ENCODE measurements around the gene PTGDS. TPM values are rescaled to one million over a fixed set of nuclear protein-coding genes. Genes with fewer than 3 reads are reported as not detected.

Gene PTGDS
- total RNA-seq, 1 experiment from 2014 or later, result not detected

GRCh38 chr9:136980669-136981478, 3.6 kb downstream of the PTGDS start:
- H3K4me3 ChIP-seq (ENCODE audit: low read depth, low read length), result no peak overlapping the region
- TF ChIP-seq CTCF (IDR thresholded peaks at IDR 0.05; ENCODE audit: insufficient read depth in 1 of 2, low read depth in 1 of 2, low read length in 1 of 2, severe bottlenecking in 1 of 2, unreplicated experiment in 1 of 2), result no peak
- H3K4me1 ChIP-seq, result no peaks in the 10 kb centered on the region
- H3K4me1 Mint-ChIP-seq (ENCODE audit: low read depth, unreplicated experiment), result no peaks in the 10 kb centered on the region
- no peak overlapping the region for H3K4me3 Mint-ChIP-seq (ENCODE audit: unreplicated experiment)
- H3K36me3 Mint-ChIP-seq (ENCODE audit: insufficient read depth, unreplicated experiment), result no peaks in the 10 kb centered on the region
- H3K9me3 ChIP-seq, result no peaks in the 10 kb centered on the region
- DNase-seq, result no peak
- no peaks in the 10 kb centered on the region for H3K9me3 Mint-ChIP-seq (ENCODE audit: unreplicated experiment)
- H3K27me3 Mint-ChIP-seq (ENCODE audit: insufficient read depth, unreplicated experiment), result no peaks in the 10 kb centered on the region
- intact Hi-C loops (cut with micrococcal nuclease; ENCODE audit: unreplicated experiment), result no loop called here
- H3K36me3 ChIP-seq (ENCODE audit: control insufficient read depth, insufficient read depth, low read length), result no peaks in the 10 kb centered on the region
- no peak overlapping the region for H3K27ac Mint-ChIP-seq (ENCODE audit: unreplicated experiment)
- ChIA-PET POLR2A (no interaction called here), CTCF (interaction anchor here (0.6 kb wide), 1 partner anchor 600 kb away, joined by 3 read pairs; no protein-coding TSS in a partner anchor)
- H3K27me3 ChIP-seq (replicated peaks; ENCODE audit: control insufficient read depth, insufficient read depth, low read length), result no peaks in the 10 kb centered on the region
- no TSS peak for BruUV-seq (replicated peaks)

GRCh38 chr9:136981588-136982231, 4.4 kb downstream of the PTGDS start:
- no TSS peak for BruUV-seq (replicated peaks)
- no peaks in the 10 kb centered on the region for H3K27me3 Mint-ChIP-seq (ENCODE audit: insufficient read depth, unreplicated experiment)
- CTCF ChIA-PET, result interaction anchor here (0.6 kb wide), 1 partner anchor 601 kb away, joined by 3 read pairs; no protein-coding TSS in a partner anchor
- H3K4me1 ChIP-seq, result no peaks in the 10 kb centered on the region
- intact Hi-C loops (cut with micrococcal nuclease; ENCODE audit: unreplicated experiment), result no loop called here
- H3K36me3 Mint-ChIP-seq (ENCODE audit: insufficient read depth, unreplicated experiment), result no peaks in the 10 kb centered on the region
- H3K4me1 Mint-ChIP-seq (ENCODE audit: low read depth, unreplicated experiment), result no peaks in the 10 kb centered on the region
- no peaks in the 10 kb centered on the region for H3K9me3 Mint-ChIP-seq (ENCODE audit: unreplicated experiment)
- DNase-seq, result no peak
- POLR2A ChIA-PET, result no interaction called here
- H3K9me3 ChIP-seq, result no peaks in the 10 kb centered on the region
- H3K4me3 Mint-ChIP-seq (ENCODE audit: unreplicated experiment), result no peak overlapping the region
- H3K4me3 ChIP-seq (ENCODE audit: low read depth, low read length), result no peak overlapping the region
- H3K27ac Mint-ChIP-seq (ENCODE audit: unreplicated experiment), result no peak overlapping the region
- no peaks in the 10 kb centered on the region for H3K36me3 ChIP-seq (ENCODE audit: control insufficient read depth, insufficient read depth, low read length)
- no peaks in the 10 kb centered on the region for H3K27me3 ChIP-seq (replicated peaks; ENCODE audit: control insufficient read depth, insufficient read depth, low read length)
- TF ChIP-seq CTCF (IDR thresholded peaks at IDR 0.05; ENCODE audit: insufficient read depth in 1 of 2, low read depth in 1 of 2, low read length in 1 of 2, severe bottlenecking in 1 of 2, unreplicated experiment in 1 of 2), result no peak

- Mint-ChIP-seq H3K4me1 (ENCODE audit: low read depth, unreplicated experiment) (no peaks in the 10 kb centered on the region), H3K27ac (ENCODE audit: unreplicated experiment) (no peak within 1 kb of the TSS), H3K36me3 (ENCODE audit: insufficient read depth, unreplicated experiment) (no peaks in the 10 kb centered on the region), H3K4me3 (ENCODE audit: unreplicated experiment) (no peak within 1 kb of the TSS), H3K9me3 (ENCODE audit: unreplicated experiment) (no peaks in the 10 kb centered on the region), H3K27me3 (ENCODE audit: insufficient read depth, unreplicated experiment) (no peaks in the 10 kb centered on the region)
- ChIA-PET POLR2A (no interaction called here), CTCF (no interaction called here)
- no peak within 1 kb of the TSS for H3K4me3 ChIP-seq (ENCODE audit: low read depth, low read length)
- no peaks in the 10 kb centered on the region for H3K4me1 ChIP-seq
- H3K9me3 ChIP-seq, result no peaks in the 10 kb centered on the region
- H3K27me3 ChIP-seq (replicated peaks; ENCODE audit: control insufficient read depth, insufficient read depth, low read length), result no peaks in the 10 kb centered on the region
- no TSS peak for BruUV-seq (replicated peaks)
- no peak for DNase-seq
- H3K36me3 ChIP-seq (ENCODE audit: control insufficient read depth, insufficient read depth, low read length), result no peaks in the 10 kb centered on the region
- TF ChIP-seq CTCF (IDR thresholded peaks at IDR 0.05; ENCODE audit: insufficient read depth in 1 of 2, low read depth in 1 of 2, low read length in 1 of 2, severe bottlenecking in 1 of 2, unreplicated experiment in 1 of 2), result no peak
- intact Hi-C loops (cut with micrococcal nuclease; ENCODE audit: unreplicated experiment), result no loop called here
These were observed 5.1 kb downstream of the PTGDS start, which contains the start of gene LCNL1 for GRCh38 chr9:136982232-136983051. Gene LCNL1 (plus strand): TSS chr9:136982993. CDS start chr9:136983587, 594 bp downstream.

All from Caco-2 (cell line).